Measurements from ENCODE around the gene SH2D3A. TPM values are rescaled to one million over a fixed set of nuclear protein-coding genes. Genes with fewer than 3 reads are reported as not detected.

The SH2D3A gene
- total RNA-seq, 1 donor from 2014 or later = 17.4 TPM

DNA sequence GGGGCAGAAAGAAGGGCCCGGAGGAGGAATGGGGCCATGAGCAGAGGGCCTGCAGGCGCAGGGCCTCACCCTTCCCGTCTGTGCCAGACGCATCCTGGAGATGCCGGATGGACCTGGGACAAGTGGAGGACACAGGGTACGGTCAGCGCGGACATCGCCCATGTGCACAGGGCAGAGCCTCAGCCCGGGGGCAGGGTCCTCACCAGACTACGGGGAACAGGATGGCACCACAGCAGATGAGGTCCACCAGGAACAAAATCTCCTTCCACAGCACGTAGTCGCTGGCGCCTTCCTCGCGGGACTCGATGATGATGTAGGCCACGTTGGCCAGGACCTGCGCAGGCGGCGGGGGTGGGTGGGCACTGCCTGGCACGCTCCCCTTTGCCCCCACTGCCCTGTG is 35.4 kb downstream of the SH2D3A start:
- Mint-ChIP-seq H3K4me3 (no peak overlapping the region), H3K27ac (no peak overlapping the region), H3K9me3 (no peaks in the 10 kb centered on the region), H3K27me3 (no peaks in the 10 kb centered on the region), H3K36me3 (no peaks in the 10 kb centered on the region), H3K4me1 (ENCODE audit: unreplicated experiment) (peaks cover 6% of the 10 kb centered on the region)
- no peak for DNase-seq (ENCODE audit: extremely low spot score, unreplicated experiment)
- TF ChIP-seq, protein P1, sequence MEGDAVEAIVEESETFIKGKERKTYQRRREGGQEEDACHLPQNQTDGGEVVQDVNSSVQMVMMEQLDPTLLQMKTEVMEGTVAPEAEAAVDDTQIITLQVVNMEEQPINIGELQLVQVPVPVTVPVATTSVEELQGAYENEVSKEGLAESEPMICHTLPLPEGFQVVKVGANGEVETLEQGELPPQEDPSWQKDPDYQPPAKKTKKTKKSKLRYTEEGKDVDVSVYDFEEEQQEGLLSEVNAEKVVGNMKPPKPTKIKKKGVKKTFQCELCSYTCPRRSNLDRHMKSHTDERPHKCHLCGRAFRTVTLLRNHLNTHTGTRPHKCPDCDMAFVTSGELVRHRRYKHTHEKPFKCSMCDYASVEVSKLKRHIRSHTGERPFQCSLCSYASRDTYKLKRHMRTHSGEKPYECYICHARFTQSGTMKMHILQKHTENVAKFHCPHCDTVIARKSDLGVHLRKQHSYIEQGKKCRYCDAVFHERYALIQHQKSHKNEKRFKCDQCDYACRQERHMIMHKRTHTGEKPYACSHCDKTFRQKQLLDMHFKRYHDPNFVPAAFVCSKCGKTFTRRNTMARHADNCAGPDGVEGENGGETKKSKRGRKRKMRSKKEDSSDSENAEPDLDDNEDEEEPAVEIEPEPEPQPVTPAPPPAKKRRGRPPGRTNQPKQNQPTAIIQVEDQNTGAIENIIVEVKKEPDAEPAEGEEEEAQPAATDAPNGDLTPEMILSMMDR (conservative IDR thresholded peaks at IDR 0.05) = no peak

DNA sequence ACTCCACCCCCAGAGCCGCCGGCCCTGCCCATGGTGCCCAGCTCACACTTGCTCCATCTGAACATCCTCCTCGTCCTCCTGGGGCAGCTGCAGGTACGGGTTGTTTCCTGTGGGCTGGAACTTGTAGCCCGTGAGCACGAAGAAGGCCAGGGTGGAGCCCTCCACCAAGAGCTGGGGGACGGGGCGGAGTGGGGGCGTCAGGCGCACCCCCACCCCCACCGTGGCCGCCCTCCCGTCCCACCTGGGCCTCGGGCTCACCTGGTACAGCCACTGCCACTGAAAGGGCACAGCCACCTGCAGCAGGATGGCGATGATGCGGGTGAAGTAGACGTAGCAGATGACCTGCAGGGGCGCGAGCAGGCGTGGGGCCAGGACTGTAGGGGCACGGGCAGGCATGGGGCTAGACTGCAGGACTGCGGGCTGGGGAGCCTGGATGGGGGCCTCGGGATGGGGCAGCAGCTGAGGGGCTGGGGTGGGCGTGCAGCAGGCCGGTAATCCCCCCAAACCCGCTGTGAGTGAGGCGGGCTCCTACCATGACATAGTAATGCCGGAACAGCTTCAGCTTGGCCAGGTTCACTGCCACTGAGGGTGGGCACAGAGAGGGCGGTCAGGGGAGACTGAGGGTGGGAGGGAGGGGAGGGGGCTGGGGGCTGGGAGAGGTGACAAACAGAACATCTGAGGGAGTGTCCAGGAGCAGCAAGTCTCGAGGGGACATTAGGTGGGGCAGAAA is 36.1 kb downstream of the SH2D3A start:
- no peak overlapping the region for H3K27ac Mint-ChIP-seq
- peaks cover 2% of the 10 kb centered on the region for H3K4me1 Mint-ChIP-seq (ENCODE audit: unreplicated experiment)
- H3K9me3 Mint-ChIP-seq = no peaks in the 10 kb centered on the region
- TF ChIP-seq, protein P1 (conservative IDR thresholded peaks at IDR 0.05) = no peak
- H3K36me3 Mint-ChIP-seq = no peaks in the 10 kb centered on the region
- H3K4me3 Mint-ChIP-seq = no peak overlapping the region
- no peak for DNase-seq (ENCODE audit: extremely low spot score, unreplicated experiment)
- H3K27me3 Mint-ChIP-seq = no peaks in the 10 kb centered on the region

DNA sequence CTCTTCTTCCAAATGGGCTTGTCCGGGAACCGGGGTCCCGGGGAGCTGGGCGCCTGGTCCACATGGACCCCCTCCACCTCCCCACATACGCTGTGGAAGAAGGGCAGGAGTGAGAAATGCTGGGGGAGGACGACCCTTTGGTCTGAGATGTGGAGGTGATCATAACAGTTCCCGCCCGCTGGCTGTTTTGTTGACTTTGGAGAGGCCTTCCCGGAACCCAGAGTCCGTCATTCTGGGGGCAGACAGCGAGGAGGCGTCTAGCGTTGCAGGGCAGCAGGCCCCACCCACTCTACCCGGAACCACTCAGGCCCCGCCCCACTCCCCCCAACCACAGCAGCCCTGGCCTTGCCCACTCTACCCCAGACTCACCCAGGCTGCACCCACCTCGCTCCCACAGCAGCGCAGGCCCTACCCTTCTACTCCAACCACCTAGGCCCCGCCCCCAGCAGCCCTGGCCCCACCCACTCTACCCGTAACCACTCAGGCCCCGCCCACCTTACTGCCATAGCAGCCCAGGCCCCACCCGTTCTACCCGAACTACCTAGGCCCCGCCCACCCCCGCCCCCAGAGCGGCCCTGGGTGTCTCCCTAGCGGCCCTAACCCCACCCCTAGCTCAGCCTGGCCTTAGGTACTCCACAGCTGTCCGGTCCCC is 37.0 kb downstream of the SH2D3A start:
- Mint-ChIP-seq H3K4me1 (ENCODE audit: unreplicated experiment) (no peaks in the 10 kb centered on the region), H3K36me3 (no peaks in the 10 kb centered on the region), H3K4me3 (no peak overlapping the region), H3K9me3 (no peaks in the 10 kb centered on the region), H3K27me3 (no peaks in the 10 kb centered on the region), H3K27ac (no peak overlapping the region)
- TF ChIP-seq, protein P1 (conservative IDR thresholded peaks at IDR 0.05) = no peak
- no peak for DNase-seq (ENCODE audit: extremely low spot score, unreplicated experiment)

DNA sequence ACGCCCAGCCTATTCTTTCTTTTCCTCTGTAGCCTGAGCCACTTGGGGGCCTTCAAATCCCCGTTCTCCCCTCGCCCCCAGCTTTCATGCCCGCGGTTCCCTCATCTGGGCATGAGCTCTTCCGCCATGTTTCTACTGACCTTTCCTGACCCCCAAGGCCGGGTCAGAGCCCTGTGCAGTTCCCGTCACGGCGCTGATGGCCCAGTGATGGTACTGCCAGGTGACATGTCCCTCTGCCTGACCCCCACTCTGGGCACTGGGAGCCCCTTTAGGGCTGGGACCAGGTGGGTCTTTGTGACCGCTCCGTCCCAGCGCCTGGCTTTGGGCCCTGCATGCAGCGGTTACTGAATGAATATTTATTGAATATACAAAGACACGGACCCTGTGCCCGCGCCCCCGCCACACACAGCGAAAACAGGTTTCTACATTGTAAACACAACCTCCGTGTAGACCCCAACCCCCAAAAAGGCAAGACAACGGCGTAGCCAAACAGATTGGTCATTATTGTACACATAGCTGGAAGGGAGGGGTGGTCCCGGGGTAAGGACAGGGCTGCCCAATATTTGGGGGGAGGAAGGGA is 37.6 kb downstream of the SH2D3A start:
- DNase-seq (ENCODE audit: extremely low spot score, unreplicated experiment) = no peak
- no peaks in the 10 kb centered on the region for H3K9me3 Mint-ChIP-seq
- no peak overlapping the region for H3K4me3 Mint-ChIP-seq
- no peaks in the 10 kb centered on the region for H3K36me3 Mint-ChIP-seq
- H3K27ac Mint-ChIP-seq = no peak overlapping the region
- H3K27me3 Mint-ChIP-seq = no peaks in the 10 kb centered on the region
- TF ChIP-seq, protein P1 (conservative IDR thresholded peaks at IDR 0.05) = no peak
- H3K4me1 Mint-ChIP-seq (ENCODE audit: unreplicated experiment) = no peaks in the 10 kb centered on the region

DNA sequence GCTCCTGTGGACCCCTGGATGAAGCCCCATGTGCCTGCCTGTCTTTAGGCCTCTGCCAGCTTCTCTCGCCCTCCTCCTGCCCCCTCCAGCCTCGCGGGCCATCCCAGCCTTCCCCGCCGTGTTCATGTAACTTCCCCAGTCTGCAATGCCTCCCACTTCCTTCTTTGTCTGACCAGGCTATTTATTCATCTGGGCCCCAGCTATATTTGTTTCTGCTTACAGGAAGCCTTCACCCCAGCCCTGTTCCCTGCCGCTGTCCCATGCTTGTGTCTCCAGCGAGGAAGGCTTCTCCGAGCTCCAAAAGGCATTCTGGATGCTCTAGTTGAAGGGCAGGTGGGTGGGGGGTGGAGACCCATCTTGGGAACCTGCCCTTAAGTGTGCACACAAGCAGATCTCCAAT is 38.9 kb downstream of the SH2D3A start:
- H3K27ac Mint-ChIP-seq = no peak overlapping the region
- H3K9me3 Mint-ChIP-seq = no peaks in the 10 kb centered on the region

More for the DNA sequence above, 38.9 kb downstream of the SH2D3A start:
- H3K36me3 Mint-ChIP-seq = no peaks in the 10 kb centered on the region
- TF ChIP-seq, protein P1 (conservative IDR thresholded peaks at IDR 0.05) = no peak
- H3K4me3 Mint-ChIP-seq = no peak overlapping the region
- no peak for DNase-seq (ENCODE audit: extremely low spot score, unreplicated experiment)
- H3K27me3 Mint-ChIP-seq = no peaks in the 10 kb centered on the region
- H3K4me1 Mint-ChIP-seq (ENCODE audit: unreplicated experiment) = no peaks in the 10 kb centered on the region

Data from type B pancreatic cell (in vitro differentiated cells).